Stimulated activated CD8-positive, alpha-beta memory T cell treated with anti-CD3 and anti-CD28 coated beads, Interleukin-2, amount 100 ng/mL, for 1 hour (primary cell): ENCODE data around the gene SLC5A6.

Experiments
- DNase-seq, 2 donors: peaks; one replicate each; pipeline ENCODE4 v3.0.0-alpha.2; 2020; ENCODE audit warnings: low read depth in 2 of 2

The SLC5A6 gene

DNA sequence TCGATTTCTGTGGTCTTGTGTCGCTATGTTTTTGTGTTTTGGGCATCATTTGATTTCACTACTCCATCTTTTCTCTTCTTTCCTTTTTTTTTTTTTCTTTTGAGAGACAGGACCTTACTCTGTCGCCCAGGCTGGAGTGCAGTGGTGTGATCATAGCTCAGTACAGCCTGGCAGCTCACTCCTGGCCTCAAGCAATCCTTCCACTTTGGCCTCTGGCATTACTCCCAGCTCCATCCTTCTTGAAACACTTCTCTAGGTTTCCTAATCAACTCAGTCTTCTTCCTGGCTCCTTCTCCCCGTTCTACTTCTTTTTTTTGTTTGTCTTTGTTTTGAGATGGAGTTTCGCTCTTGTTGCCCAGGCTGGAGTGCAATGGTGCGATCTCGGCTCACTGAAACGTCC lies 36.7 kb downstream of the SLC5A6 start:
- DNase-seq = no peak

DNA sequence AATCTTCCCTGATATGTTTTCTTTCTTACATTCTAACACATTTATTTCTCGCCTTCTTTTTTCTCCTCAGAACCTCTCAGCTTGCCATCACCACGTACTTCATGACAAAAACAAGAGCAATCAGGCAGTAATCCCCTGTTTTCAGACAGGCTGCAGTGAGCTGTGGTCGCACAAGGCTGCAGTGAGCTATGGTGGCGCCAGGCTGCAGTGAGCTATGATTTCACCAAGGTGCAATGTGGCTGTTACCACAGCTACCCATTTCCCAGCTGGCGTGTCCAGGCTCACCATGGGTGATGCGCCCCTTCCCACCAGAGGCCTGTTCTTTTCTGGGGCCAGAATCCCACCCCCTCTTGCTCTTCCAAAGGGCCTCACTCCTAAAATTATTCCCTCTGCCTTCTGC lies 37.4 kb downstream of the SLC5A6 start:
- DNase-seq = no peak

DNA sequence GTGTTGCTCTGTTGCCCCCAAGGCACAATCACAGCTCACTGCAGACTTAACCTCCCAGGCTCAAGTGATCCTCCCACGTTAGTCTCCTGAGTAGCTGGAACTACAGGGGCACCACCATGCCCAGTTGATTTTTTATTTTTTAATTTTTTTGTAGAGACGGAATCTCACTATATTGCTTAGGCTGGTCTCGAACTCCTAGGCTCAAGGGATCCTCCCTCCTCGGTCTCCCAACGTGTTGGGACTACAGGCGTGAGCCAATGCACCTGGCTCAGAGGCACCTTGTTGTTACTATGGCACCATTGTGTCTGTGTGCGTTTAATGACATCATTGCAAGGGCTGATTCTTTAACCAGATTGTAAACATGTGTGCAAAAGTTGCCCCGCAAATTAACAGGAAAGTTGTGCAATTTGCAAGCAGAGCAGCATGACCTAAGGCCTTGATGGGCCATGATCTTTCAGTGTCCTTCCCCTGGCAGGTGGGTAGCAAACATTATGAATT lies 40.7 kb downstream of the SLC5A6 start:
- DNase-seq = no peak

DNA sequence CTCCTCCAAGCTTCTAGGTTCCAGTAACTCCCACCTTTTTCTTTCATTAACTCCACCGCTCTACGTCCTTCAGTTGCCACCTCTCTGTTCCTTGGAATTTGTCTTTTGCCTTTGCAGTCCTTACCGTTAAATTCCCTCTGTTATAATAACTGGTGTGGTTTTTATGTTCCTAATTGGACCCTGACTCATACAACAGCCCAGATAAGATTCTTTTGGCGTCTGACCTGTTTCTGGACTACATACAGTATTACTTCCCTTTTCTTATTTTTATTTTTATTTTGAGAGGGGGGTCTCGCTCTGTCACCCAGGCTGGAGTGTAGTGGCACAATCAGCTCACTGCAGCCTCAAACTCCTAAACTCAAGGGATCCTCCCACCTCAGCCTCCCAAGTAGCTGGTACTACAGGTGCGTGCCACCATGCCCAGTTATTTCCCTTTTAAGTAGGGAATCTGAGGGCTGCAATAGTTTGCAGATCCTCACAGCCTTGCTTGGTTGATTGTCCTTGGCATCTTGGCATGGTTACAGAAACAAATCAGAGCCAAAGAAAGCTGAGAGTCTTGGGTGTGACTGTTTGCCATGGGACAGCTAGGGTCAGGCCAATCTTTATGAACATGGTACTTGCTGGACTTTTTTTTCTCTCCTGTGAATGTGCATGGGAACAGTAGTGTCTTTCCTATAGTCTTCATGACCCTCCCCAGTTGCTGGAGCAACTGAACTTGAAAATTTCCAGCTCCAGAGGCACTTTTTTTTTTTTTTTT lies 41.3 kb downstream of the SLC5A6 start:
- no peak for DNase-seq

DNA sequence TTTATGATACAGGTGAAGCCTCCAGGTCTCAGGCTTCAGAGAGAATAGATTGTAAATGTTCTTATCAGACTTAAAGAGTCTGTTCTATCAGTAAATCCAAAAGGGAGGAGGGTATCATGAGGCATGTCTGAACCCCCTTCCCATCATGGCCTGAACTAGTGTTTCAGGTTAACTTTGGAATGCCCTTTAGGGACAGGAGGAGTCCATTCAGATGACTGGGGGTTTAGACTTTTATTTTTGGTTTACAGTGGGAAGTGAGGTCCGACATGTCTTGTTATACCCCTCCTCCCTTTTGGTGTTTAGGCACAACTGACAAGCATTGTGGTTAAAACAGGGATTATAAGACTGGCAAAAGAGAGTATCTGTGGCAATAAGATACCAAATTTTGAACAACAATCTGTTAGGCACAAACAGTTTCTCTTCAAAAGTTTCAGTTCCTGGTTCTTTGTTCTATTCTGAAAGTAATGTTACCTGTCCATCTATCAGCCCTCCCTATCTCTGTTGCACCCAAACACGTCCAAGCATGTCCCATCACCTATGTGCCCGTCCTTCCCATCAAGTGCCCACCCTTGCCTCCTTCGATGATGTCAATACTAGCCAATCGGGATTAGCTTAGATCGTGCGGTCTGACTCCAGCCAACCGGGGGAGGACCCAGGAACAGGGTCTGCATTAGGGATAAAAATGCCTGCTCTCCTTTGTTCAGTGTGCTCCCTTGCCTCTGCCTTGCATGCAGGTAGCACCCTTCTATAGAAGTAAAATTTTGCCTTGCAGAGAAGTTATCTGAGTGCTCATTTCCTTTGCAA lies 46.9 kb downstream of the SLC5A6 start:
- no peak for DNase-seq

DNA sequence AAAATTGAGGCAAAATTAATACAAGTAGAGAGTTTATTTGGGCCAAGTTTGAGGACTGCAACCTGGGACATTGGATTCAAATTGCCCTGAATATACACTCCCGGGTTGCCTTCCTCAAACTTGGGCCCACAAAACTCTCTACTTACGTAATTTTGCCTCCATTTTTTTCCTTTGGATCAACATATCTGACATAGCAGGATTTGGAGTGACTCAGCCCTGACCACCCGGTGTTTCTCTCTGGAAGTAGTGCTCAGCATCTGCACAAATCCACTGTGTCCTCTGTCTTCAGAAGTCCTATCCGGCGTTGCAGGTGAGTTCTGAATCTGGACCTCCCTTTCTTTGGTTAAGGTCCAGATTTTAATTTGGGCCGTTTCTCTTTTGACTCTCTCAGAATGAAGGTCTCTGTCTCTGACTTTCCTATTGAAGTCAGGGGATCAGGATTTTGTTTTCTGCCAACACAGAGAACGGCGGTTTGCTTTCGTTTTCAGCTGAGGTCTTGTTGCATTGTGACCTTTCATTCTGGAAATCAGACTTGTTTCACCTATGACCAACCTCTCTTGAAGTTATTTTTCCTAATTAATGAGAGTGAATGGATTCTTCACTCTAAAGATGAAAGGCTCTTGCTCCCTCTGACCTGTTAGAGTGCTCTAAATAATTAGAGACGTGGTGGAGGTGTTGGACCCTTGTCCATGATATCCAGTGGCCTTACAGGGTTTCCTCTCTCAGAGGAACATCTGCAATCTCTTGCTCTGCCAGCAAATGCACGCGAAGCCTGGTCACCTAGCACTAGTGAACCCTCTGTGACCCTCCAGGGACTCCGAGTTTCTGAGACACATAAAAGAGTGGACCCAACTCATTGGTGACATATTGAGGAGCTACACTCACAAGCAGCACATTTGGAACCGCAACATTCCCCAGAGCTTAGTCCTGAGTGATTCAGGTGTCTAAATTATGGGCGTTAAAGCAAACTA lies 49.6 kb downstream of the SLC5A6 start:
- no peak for DNase-seq

DNA sequence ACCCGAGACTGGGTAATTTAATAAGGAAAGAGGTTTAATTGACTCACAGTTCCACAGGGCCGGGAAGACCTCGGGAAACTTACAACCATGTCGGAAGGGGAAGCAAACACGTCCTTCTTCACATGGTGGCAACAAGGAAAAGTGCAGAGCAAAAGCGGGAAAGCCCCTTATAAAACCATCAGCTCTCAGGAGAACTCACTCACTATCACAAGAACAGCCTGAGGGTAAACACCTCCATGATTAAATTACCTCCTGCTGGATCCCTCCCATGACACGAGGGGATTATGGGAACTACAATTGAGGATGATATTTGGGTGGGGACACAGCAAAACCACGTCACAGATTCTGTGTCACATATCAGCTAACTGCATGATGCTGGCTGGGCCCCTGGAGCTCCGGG lies 51.9 kb downstream of the SLC5A6 start:
- no peak for DNase-seq

DNA sequence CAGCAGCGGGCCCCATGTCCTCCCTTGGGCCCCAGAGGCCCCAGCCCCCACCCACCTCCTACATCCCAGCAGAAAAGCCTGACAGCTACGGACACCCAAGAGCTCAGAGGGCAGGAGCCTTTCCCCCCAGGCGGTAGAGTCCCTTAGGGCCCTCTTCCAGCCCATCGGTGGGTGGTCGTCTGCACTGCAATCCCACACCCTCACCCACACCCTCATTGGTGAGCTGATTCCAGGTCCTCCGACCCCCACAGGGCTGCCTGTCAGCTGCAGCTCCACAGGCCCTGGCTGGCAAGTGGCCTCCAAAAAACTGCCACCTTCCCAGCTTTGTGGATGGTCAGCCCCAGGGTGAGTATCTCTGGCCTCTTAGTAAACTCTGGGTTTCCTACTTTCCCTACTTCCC lies 52.8 kb downstream of the SLC5A6 start:
- no peak for DNase-seq

DNA sequence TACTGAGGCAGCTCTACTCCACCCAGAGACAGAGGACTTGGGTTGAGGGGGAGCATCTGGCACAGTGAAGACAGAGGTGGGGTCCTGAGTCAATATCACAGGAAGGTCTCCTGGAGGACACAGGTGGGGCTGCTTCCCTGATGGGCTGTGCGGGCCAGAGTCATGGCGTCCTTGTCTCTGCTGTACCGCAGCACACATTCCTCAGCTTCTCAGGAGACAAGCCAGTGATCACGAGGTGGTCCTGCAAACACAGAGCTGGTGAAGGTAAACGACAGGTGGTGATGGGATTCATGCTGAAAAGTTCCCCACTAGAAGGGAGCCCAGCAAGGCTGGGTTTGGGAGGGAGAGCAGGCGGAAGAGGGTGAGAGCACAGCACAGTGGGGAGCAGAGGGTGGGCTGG lies 53.6 kb downstream of the SLC5A6 start:
- no peak for DNase-seq

DNA sequence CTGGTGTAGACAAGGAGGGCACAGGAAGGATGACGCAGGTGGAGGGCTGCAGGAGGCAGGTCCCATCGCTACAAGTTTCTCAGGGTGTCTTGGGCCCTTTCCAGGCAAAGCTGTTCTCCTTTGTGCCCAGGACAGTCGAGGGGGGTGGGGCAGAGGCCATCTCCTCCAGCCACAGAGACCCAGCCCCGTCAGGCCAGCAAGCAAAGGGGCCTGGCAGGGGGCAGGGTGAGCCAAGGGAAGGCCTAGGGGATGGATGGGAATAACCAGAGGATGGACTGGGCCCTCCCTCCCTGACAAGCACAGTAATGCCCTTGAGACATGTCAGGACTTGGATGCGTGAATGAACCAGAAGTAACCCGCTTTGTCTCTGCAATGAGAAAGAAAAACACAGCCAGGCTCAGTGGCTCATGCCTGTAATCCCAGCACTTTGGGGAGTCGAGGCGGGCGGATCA lies 57.0 kb downstream of the SLC5A6 start:
- no peak for DNase-seq

DNA sequence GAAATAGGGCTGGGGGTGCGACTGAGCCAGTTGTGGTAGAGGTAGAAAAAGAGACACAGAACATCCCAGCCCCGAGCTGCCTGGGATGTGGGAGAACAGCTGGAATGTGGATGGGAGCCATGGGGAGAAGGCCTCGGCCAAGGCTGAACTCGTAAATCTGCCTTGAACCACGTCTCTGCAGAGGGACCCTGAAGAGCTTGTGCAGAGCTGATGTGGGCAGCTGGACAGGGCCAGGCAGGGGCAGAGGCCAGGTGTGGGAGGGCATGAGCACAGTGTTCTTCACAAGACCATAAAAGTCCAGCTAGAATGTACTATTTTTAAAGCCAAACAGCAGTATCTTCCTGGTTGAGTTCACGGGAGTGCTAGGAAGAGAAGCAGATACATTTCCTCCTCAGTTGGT lies 57.6 kb downstream of the SLC5A6 start:
- no peak for DNase-seq

DNA sequence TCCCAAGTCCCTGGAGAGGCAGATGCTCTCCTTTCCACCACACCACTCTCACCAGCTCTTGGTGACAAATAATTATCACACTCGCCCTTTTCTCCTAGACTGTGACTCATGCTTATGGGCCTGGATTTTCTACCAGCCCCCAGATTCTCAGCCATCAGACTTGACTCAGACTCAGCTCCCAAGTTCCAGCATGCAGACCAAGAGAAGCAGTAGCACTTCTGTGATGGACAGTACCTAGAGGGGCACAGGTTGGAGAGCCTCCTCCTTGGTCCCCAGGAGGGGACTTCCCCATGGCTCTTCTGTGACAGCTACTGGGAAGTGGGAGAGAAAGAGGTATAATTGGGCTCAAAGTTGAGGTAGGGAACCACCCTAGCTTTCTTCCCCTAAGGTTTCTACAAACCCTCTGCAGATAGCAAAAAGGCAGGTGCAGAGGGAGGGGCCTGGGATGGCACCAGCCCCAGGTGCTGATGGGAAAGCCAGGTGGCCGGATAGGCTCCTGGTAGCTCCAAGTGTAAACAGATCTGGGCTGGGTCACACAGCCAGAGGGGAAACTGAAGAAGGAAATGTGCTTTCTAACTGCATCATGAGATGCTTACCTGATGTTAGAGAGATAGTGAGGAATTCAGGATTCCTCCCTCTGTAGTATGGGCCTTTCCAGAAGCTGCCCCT lies 59.1 kb downstream of the SLC5A6 start:
- DNase-seq = no peak

DNA sequence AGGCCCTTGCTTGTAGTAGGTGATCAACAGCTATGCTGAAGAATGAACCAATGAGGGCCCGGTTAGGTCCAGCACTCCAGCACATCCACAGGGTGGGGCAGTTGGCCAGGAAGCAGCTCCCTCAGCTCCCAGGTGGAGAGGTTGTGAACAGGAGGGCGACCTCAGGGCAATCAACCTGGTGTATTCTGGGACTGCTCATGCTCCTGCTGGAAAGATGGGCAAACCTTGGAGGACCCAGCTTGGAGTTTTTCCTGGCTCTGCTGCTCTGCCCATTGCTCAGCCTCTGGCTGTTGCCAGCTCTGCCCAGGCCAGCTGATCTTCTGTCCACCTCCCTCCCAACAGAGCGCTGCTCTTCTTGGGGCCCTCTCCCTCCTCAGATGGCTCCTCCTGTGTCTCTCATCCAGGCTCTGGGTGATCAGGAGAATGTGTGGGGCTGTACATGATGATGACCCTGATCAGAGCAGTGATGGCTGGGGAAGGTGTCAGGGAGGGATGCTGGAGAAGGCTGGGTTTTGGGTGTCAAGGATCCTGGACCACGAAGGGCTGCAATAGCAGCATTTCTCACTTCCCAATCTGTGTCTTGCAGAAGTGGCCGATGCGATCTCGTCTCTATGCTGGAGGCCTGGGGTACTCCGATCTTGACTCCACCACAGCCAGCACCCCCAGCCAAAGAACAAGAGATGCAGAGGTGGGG lies 59.8 kb downstream of the SLC5A6 start:
- DNase-seq = no peak

DNA sequence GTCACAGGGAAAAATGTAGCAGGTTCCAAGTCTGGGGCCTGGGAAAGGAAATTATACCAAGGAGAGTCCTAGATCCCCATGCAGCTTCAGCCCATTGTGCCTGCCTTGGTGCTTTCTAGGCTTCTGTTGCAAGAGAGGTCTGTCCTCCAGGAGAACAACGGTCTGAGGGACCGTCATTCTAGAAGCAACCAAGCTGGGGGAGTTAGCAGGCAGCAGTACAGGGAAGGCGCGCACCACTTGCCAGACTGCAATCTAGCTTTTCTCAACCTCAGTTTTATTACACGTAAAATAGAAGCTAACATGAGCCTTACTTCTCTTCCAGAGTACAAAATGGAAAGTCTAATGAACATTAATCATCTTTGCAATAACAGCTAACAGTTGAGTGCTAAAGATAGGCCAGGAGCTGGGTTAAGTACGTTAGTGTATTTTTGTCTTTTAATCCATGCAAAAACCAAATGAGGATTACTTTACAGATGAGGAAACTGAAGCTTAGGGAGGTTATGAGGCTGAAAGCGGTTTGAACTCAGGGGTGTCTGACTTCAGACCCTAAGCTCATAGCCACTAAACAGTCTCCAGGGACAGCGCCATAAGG lies 61.3 kb downstream of the SLC5A6 start:
- DNase-seq = no peak
